Upper lobe of left lung (tissue), 4 donors: ENCODE measurements around the gene MYOZ2.

Experiments
- CTCF ChIP-seq, 6 experiments: fragments of 450-650 bp in 4 of 6; fragments of 200-600 bp in 2 of 6; sonication (generic) in 2 of 6; IDR thresholded peaks; one replicate each; pipeline ENCODE4 v1.5.1; 2016 to 2019; ENCODE audit warnings: antibody characterized with exemption in 6 of 6
- POLR2AphosphoS5 ChIP-seq, 2 donors: sonication (generic); formaldehyde crosslinking; IDR thresholded peaks; one replicate each; pipeline ENCODE4 v1.5.1; 2017; ENCODE audit warnings: antibody characterized with exemption in 2 of 2

DNA sequence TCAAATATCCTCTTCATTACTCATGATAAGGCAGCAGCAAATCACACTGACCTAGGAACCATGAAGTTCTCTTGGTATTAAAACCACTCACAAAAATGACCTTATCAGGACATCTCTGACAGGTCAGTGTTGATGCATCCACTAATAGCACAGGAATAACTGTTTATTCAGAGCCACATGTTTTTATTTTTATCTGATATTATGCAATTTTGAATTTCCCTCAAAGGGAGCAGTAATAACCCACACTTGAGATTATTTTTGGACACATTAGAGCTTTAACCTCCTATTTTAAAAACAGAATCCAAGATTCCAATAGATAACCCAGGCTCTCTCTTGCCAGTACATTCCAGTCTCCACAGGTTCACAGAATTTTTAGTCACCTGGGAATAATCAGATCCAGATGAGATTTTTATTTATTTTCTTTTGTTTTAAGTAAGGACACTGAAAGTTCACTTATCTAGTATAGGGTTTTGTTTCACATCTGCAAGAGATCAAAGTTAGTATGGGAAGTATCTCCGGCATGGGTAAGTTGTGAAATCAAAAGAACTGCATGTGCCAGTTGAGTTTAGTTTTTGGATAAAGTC lies 36.3 kb upstream of the MYOZ2 start:
- TF ChIP-seq CTCF (IDR thresholded peaks at IDR 0.05): no peak
- no peak for TF ChIP-seq POLR2AphosphoS5 (IDR thresholded peaks at IDR 0.05)
